Karpas-422 (cell line): ENCODE measurements around the gene ZBTB45. TPM values are rescaled to one million over a fixed set of nuclear protein-coding genes. Genes with fewer than 3 reads are reported as not detected.
A peak's percentile ranks its signal among the peaks of the same experiment; 100 is the strongest.

Experiments used
- DNase-seq: peaks from one replicate; pipeline ENCODE4 v3.0.0-alpha.2; 2015
- H2AFZ ChIP-seq: fragments of 200-600 bp; sonication (generic); 2 replicates; pipeline ENCODE4 v1.6.1; 2014; ENCODE audit warnings: antibody characterized with exemption, low read length, mixed read lengths
- H3K27ac ChIP-seq: fragments of 200-600 bp; sonication (generic); 2 replicates; pipeline ENCODE4 v1.5.1; 2014; ENCODE audit warnings: mild to moderate bottlenecking, low read length, moderate library complexity
- H3K27me3 ChIP-seq: fragments of 200-600 bp; sonication (generic); 2 replicates; pipeline ENCODE4 v1.6.1; 2014; ENCODE audit warnings: low read length, mixed read lengths
- H3K36me3 ChIP-seq: fragments of 200-600 bp; sonication (generic); 2 replicates; pipeline ENCODE4 v1.6.1; 2014; ENCODE audit warnings: low read length, mixed read lengths; ENCODE audit not compliant: insufficient read depth
- H3K4me1 ChIP-seq: fragments of 200-600 bp; sonication (generic); 2 replicates; pipeline ENCODE4 v1.6.1; 2014; ENCODE audit warnings: mild to moderate bottlenecking, low read length, mixed read lengths
- H3K4me2 ChIP-seq: fragments of 200-600 bp; sonication (generic); 2 replicates; pipeline ENCODE4 v1.6.1; 2014; ENCODE audit warnings: low read length, low read depth, mild to moderate bottlenecking; ENCODE audit not compliant: poor library complexity, severe bottlenecking
- H3K4me3 ChIP-seq: fragments of 200-600 bp; sonication (generic); 2 replicates; pipeline ENCODE4 v1.5.1; 2014; ENCODE audit warnings: mild to moderate bottlenecking, antibody characterized with exemption, low read length, mixed read lengths
- H3K79me2 ChIP-seq: fragments of 200-600 bp; sonication (generic); 2 replicates; pipeline ENCODE4 v1.6.1; 2014; ENCODE audit warnings: mild to moderate bottlenecking, low read length, mixed read lengths
- H3K9ac ChIP-seq: fragments of 200-600 bp; sonication (generic); 2 replicates; pipeline ENCODE4 v1.6.0; 2014; ENCODE audit warnings: low read length
- H3K9me2 ChIP-seq: fragments of 200-600 bp; sonication (generic), shearing (Covaris generic); replicated peaks from 2 replicates; pipeline ENCODE4 v1.6.0; 2014; ENCODE audit warnings: mild to moderate bottlenecking, low read length, moderate library complexity; ENCODE audit not compliant: insufficient read depth
- H3K9me3 ChIP-seq: fragments of 300-700, 200-600 bp; sonication (generic); 2 replicates; pipeline ENCODE4 v1.6.1; 2014; ENCODE audit warnings: low read length, mixed read lengths
- H4K20me1 ChIP-seq: fragments of 200-600 bp; sonication (generic); 2 replicates; pipeline ENCODE4 v1.6.1; 2014; ENCODE audit warnings: mild to moderate bottlenecking, antibody characterized with exemption, low read length, low read depth; ENCODE audit not compliant: insufficient read depth
- total RNA-seq: library from RNA; depleted of rRNA; stranded (reverse); fragments of >200 nt; shearing (Covaris generic); gene quantifications from 2 replicates; pipeline ENCODE4 v1.2.3, GENCODE V29; 2014; ENCODE audit warnings: low replicate concordance

The ZBTB45 gene
- total RNA-seq, 1 experiment from 2014 or later: 2.0 TPM

GRCh38 chr19:58477130-58477529 is 42.5 kb downstream of the ZBTB45 start:
- H3K27me3 ChIP-seq: no peaks in the 10 kb centered on the region
- H3K4me2 ChIP-seq: peak overlapping the region; percentile 92
- no peaks in the 10 kb centered on the region for H3K9me3 ChIP-seq
- H3K9ac ChIP-seq: peak overlapping the region; percentile 91
- no peaks in the 10 kb centered on the region for H3K9me2 ChIP-seq
- no peak for DNase-seq
- no peak overlapping the region for H3K27ac ChIP-seq
- 0 out of 2 replicates have a peak, but pooled peaks cover 8% of the 10 kb centered on the region for H3K36me3 ChIP-seq
- no peaks in the 10 kb centered on the region for H4K20me1 ChIP-seq
- H2AFZ ChIP-seq: no peak overlapping the region
- H3K79me2 ChIP-seq: peaks cover 9% of the 10 kb centered on the region; the same call in 1 of the 2 replicates
- peak overlapping the region; percentile 78 for H3K4me3 ChIP-seq
- peaks cover 28% of the 10 kb centered on the region for H3K4me1 ChIP-seq

- H3K79me2 ChIP-seq: peaks cover 9% of the 10 kb centered on the region; the same call in 1 of the 2 replicates
- H4K20me1 ChIP-seq: no peaks in the 10 kb centered on the region
- H3K36me3 ChIP-seq: 0 out of 2 replicates have a peak, but pooled peaks cover 8% of the 10 kb centered on the region
- H3K27me3 ChIP-seq: no peaks in the 10 kb centered on the region
- H3K4me2 ChIP-seq: peak overlapping the region; percentile 92
- H2AFZ ChIP-seq: peak overlapping the region; percentile 39; the same call in 1 of the 2 replicates
- peak overlapping the region; percentile 82 for H3K27ac ChIP-seq
- peak overlapping the region; percentile 91 for H3K9ac ChIP-seq
- H3K4me1 ChIP-seq: peaks cover 28% of the 10 kb centered on the region
- H3K9me3 ChIP-seq: no peaks in the 10 kb centered on the region
- DNase-seq: peak; percentile 57
- H3K9me2 ChIP-seq: no peaks in the 10 kb centered on the region
- H3K4me3 ChIP-seq: peak overlapping the region; percentile 78
Measured at GRCh38 chr19:58476498-58477015, 43.1 kb downstream of the ZBTB45 start.

- Histone ChIP-seq H3K9me2 (no peaks in the 10 kb centered on the region), H4K20me1 (no peaks in the 10 kb centered on the region), H3K4me1 (peaks cover 28% of the 10 kb centered on the region), H3K9ac (peak within 1 kb of the TSS; percentile 91), H2AFZ (peak within 1 kb of the TSS; percentile 39; the same call in 1 of the 2 replicates), H3K36me3 (0 out of 2 replicates have a peak, but pooled peaks cover 8% of the 10 kb centered on the region), H3K79me2 (peaks cover 9% of the 10 kb centered on the region; the same call in 1 of the 2 replicates), H3K4me3 (peak within 1 kb of the TSS; percentile 78), H3K27ac (peak within 1 kb of the TSS; percentile 82), H3K9me3 (no peaks in the 10 kb centered on the region), H3K4me2 (peak within 1 kb of the TSS; percentile 92), H3K27me3 (no peaks in the 10 kb centered on the region)
- DNase-seq: peak; percentile 100
Measured at GRCh38 chr19:58475714-58476497, 43.7 kb downstream of the ZBTB45 start, which contains the start of gene ZNF446. Gene ZNF446, plus strand, starts transcription at chr19:58476352. Its CDS starts 867 bp downstream, at chr19:58477219.

- DNase-seq: no peak
- H3K4me3 ChIP-seq: peak overlapping the region; percentile 78
- H3K9me3 ChIP-seq: no peaks in the 10 kb centered on the region
Measured at GRCh38 chr19:58474997-58475713, 44.5 kb downstream of the ZBTB45 start.

GRCh38 chr19:58474291-58474996 is 45.2 kb downstream of the ZBTB45 start:
- Histone ChIP-seq H3K27me3 (no peaks in the 10 kb centered on the region), H3K9me2 (no peaks in the 10 kb centered on the region), H3K27ac (no peak overlapping the region), H2AFZ (no peak overlapping the region), H3K79me2 (peaks cover 11% of the 10 kb centered on the region), H3K4me2 (peak overlapping the region; percentile 92), H3K4me1 (peaks cover 28% of the 10 kb centered on the region), H3K9ac (peak overlapping the region; percentile 91; the same call in 1 of the 2 replicates), H3K9me3 (no peaks in the 10 kb centered on the region), H3K4me3 (peak overlapping the region; percentile 78; the same call in 1 of the 2 replicates), H4K20me1 (no peaks in the 10 kb centered on the region), H3K36me3 (peaks cover 8% of the 10 kb centered on the region; the same call in 1 of the 2 replicates)
- no peak for DNase-seq

More at GRCh38 chr19:58474997-58475713, 44.5 kb downstream of the ZBTB45 start:
- Histone ChIP-seq H3K27ac (peak overlapping the region; percentile 67), H3K9me2 (no peaks in the 10 kb centered on the region), H3K9ac (peak overlapping the region; percentile 91), H2AFZ (peak overlapping the region; percentile 22; the same call in 1 of the 2 replicates), H3K4me1 (peaks cover 28% of the 10 kb centered on the region), H3K36me3 (0 out of 2 replicates have a peak, but pooled peaks cover 8% of the 10 kb centered on the region), H3K4me2 (peak overlapping the region; percentile 92), H4K20me1 (no peaks in the 10 kb centered on the region), H3K79me2 (peaks cover 9% of the 10 kb centered on the region; the same call in 1 of the 2 replicates), H3K27me3 (no peaks in the 10 kb centered on the region)

- no peak for DNase-seq
- Histone ChIP-seq H3K9ac (peak overlapping the region; percentile 4; the same call in 1 of the 2 replicates), H3K4me1 (peaks cover 28% of the 10 kb centered on the region), H3K9me3 (no peaks in the 10 kb centered on the region), H3K27me3 (no peaks in the 10 kb centered on the region), H3K79me2 (peaks cover 17% of the 10 kb centered on the region), H3K9me2 (no peaks in the 10 kb centered on the region), H4K20me1 (no peaks in the 10 kb centered on the region), H3K27ac (no peak overlapping the region), H2AFZ (no peak overlapping the region), H3K4me2 (no peak overlapping the region), H3K4me3 (no peak overlapping the region), H3K36me3 (peaks cover 8% of the 10 kb centered on the region; the same call in 1 of the 2 replicates)
Measured at GRCh38 chr19:58473775-58474174, 45.8 kb downstream of the ZBTB45 start.

- H3K27ac ChIP-seq: no peak overlapping the region
- no peaks in the 10 kb centered on the region for H3K27me3 ChIP-seq
- no peak overlapping the region for H3K4me2 ChIP-seq
- no peaks in the 10 kb centered on the region for H3K9me3 ChIP-seq
- no peak overlapping the region for H3K9ac ChIP-seq
- no peaks in the 10 kb centered on the region for H3K9me2 ChIP-seq
- H3K4me3 ChIP-seq: no peak overlapping the region
- H3K79me2 ChIP-seq: peaks cover 25% of the 10 kb centered on the region
- peaks cover 8% of the 10 kb centered on the region; the same call in 1 of the 2 replicates for H3K36me3 ChIP-seq
- no peak overlapping the region for H2AFZ ChIP-seq
- peaks cover 26% of the 10 kb centered on the region for H3K4me1 ChIP-seq
- peaks cover 8% of the 10 kb centered on the region; the same call in 1 of the 2 replicates for H4K20me1 ChIP-seq
- DNase-seq: no peak
Measured at GRCh38 chr19:58471736-58472135, 47.9 kb downstream of the ZBTB45 start.
